HT1080 (cell line): Measurements from ENCODE around the gene MISP. TPM values are rescaled to one million over a fixed set of nuclear protein-coding genes. Genes with fewer than 3 reads are reported as not detected.
"Not testable (repeated sequence)": the region's sequence is repeated elsewhere in the genome, so short reads cannot be mapped to it uniquely, and the experiment has no call there.

Source experiments
- DNase-seq: peaks from one replicate; pipeline ENCODE4 v3.0.0-alpha.2; 2015; ENCODE audit warnings: low read depth
- polyA plus RNA-seq, 2 experiments: library from polyadenylated mRNA; depleted of rRNA; stranded (reverse); fragments of >200 nt; gene quantifications; 2 replicates each; pipeline ENCODE4 v1.2.3, GENCODE V29; 2015
- total RNA-seq: library from RNA; depleted of rRNA; stranded (reverse); fragments of >200 nt; shearing (Covaris generic); gene quantifications from 2 replicates; pipeline ENCODE4 v1.2.3, GENCODE V29; 2014; rRNA removed

MISP gene, protein sequence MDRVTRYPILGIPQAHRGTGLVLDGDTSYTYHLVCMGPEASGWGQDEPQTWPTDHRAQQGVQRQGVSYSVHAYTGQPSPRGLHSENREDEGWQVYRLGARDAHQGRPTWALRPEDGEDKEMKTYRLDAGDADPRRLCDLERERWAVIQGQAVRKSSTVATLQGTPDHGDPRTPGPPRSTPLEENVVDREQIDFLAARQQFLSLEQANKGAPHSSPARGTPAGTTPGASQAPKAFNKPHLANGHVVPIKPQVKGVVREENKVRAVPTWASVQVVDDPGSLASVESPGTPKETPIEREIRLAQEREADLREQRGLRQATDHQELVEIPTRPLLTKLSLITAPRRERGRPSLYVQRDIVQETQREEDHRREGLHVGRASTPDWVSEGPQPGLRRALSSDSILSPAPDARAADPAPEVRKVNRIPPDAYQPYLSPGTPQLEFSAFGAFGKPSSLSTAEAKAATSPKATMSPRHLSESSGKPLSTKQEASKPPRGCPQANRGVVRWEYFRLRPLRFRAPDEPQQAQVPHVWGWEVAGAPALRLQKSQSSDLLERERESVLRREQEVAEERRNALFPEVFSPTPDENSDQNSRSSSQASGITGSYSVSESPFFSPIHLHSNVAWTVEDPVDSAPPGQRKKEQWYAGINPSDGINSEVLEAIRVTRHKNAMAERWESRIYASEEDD
- 0.02 and 0.13 TPM in 2 replicates for total RNA-seq
- polyA plus RNA-seq (2015; cell fraction: cytosol; rRNA removed): 0.16 TPM in 1 of 2 replicates, not detected in the other
- 0.07 TPM in 1 of 2 replicates, not detected in the other for polyA plus RNA-seq (2015; cell fraction: nucleus; rRNA removed)

DNA sequence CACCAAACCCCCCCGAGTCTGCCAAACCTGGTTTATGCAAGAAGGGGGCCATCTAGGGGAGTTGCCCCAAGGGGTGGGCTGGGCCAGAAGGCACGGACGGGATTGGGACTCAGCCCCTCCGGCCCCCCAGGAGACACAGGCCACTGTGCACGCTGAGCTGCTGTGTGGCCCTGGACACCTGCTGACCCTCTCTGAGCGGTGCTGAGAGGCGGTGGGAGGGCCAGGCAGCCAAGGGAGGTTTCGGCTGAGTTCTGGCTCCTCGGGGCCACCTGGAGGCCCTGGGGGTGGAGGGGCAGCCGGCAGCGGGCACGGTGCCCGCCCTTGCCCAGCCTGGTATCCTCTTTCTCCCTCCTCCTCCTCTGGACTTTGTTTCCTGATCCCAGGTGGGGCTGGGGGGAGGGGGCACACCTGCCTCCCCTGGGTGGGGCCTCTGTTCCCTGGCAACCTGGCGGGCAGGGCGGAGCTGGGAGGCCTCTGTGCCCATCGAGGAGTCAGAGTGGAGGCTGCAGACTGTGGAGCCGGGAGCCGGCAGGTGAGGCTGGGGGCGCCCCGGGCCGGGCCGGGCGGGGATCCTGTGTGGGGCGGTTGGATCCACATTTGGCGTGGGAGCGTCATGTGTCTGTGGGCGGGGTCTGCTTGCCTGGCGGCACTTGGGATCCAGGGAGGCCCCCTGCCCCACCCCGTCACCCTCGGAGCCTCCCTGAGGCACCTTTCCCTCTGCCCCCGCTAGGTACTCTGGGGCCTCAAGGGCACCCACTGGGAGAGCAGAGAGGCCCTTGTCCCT, at the start of gene MISP:
Gene MISP, plus strand, starts transcription at position 473 of the 784 bp plus-strand sequence. CDS start 5,835 bp downstream, outside the sequence.
- DNase-seq: no peak

DNA sequence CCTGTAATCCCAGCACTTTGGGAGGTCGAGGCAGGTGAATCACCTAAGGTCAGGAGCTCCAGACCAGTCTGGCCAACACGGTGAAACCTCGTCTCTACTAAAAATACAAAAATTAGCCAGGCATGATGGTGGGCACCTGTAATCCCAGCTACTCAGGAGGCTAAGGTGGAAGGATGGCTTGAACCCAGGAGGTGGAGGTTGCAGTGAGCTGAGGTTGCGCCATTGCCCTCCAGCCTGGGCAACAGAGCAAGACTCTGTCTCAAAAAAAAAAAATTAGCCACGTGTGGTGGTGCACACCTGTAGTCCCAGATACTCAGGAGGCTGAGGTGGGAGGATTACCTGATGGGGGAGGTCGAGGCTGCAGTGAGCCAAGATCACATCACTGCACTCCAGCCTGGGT, 48.1 kb upstream of the MISP start:
- not testable (repeated sequence) for DNase-seq

DNA sequence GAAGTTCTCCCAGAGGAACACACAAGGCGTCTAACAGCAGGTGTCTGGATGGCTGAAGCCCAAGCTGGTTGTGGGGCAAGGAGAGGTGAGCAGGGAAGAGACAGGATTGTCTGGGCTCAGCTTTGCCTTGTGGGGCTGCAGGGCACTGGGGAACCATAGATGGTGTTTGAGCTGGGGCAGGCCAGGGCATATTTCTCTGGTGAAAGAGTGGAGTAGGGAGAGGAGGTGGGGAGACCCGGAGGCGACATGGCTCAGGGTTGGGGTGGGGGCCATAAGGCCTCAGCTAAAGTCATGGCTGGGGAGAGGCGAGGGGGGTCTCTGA, 47.6 kb upstream of the MISP start:
- no peak for DNase-seq

DNA sequence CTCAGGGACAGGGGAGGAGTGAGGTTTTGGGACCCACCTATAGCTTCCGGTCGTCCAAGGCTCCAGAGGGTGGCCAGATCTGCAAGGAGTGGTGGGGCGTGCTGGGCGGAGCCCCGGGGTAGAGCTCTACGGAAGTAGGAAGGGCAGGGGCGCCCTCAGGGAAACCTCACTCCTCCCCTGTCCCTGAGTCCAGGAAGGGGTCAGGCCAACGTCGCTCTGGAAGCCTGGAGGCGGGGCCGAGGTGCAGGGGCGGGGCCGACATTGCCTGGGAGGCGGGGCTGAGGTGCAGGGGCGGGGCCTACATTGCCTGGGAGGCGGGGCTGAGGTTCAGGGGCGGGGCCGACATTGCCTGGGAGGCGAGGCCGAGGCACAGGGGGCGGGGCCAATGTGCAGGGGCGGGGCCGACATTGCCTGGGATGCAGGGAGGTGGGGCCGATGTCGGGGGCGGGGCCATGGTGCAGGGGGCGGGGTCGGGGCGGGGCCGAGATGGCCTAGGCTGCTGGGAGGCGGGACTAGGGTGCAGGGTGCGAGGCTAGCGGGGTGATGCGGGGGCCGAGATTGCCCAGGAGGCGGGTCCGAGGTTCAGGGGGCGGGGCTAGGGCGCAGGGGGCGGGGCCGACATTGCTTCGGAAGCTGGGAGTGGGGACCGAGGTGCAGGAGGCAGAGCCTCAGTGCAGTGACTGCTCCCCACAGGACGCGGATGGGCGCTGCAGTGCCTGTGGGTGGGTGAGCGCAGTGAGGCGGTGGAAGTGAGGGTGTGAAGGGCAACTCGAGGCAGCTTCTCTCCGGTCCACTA, 47.1 kb upstream of the MISP start:
- DNase-seq: no peak

DNA sequence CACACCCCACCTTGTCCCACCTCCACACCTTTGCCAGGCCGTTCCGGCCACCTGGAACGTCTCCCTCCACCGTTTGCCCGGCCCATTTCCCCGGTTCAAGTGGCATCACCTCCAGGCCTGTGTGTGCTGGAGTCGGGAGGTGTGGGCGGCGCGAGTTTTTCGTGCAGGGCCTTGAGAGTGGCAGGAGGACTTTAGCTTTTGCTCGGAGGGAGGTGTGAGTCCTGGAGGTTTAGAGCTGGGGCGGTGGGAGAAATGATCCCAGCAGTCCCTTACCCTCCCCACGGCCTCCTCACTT, 46.5 kb upstream of the MISP start:
- no peak for DNase-seq

DNA sequence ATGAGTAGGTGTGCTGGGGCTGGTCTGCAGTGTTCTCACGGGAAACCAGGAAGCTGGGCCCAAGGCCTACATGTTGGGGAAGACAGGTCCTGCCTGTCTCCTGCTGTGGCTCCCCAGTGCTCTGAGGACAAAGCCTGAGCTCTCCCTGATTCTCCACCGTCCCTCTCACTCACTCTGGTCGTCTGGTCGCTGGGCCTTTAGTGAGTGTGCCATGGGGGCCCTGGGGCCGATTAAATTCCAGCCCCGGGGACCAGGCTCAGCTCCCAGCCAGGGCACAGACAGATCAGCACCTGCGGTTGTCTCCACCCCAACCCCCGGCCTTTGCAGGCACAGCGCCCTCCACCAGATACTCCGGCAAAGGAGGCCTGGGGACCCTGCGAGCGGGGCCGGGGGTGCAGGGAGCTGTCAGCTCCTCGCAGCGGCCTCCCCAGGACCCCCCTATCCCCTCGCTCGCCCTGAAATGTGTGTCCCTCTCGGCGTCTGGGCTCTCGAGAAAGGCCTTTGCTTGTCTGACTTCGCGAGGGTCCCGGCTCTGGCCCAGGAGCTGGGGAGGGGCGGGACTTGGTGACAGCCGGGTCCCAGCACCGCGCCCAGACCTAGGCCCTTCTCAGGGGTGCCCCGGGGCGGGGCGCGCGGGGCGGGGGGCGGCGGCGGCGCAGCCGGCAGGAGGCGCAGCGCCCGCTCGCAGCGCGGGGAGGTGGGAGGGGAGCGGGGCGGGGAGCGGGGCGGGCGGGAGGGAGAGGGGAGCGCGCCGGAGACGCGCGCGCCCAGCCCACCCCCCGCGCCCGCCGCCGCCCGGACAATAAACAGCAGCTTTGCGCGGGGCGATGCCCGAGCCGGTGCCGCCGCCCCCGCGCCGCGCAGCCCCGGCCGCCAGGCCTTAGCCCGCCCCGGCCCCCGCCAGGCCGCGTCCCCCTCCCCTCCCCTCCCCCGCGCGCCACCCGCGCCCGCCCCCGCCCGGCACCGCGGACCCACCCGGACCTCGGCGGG, 42.5 kb upstream of the MISP start, which contains the start of gene PALM:
Gene PALM, plus strand, starts transcription at position 782 of the 990 bp plus-strand sequence. CDS start 212 bp downstream, outside the sequence.
- DNase-seq: no peak

DNA sequence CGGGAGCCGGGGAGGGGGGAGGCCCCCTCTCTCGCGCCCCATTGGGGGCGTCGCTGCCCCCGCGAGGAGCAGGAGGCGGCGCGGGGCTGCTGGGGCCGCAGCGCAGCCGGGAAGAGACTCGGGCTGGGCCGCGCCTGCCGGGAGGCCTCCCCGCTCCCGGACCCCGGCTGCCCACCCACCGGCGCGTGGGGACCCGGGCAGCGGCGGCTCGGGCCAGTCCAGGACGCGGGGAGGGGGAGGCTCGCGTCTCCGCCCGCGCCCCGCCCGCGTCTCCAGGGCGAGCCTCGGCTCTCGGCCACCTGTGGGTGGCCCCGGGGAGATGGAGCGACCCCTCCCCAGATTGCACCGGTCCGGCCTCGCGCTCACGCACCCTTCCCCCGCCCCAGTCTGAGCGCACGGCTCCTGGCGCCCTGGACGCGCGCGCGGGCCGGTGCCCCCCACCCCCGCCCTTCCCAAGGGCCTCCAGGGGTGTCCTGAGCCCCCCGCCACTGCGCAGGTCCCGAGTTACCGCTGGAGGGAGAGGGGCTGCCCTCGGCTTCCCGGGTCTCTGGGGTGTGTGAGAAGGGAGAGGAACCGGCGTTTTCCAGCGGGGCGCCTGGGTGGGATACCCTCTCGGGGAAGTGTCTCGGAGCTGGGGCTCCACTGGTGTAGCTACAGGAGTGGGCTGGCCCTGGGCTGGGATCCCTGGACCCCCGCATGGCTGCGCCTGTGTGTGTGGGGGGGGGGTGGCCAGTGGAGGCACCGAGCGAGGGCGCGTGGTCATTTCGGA, 41.5 kb upstream of the MISP start:
- DNase-seq: no peak

DNA sequence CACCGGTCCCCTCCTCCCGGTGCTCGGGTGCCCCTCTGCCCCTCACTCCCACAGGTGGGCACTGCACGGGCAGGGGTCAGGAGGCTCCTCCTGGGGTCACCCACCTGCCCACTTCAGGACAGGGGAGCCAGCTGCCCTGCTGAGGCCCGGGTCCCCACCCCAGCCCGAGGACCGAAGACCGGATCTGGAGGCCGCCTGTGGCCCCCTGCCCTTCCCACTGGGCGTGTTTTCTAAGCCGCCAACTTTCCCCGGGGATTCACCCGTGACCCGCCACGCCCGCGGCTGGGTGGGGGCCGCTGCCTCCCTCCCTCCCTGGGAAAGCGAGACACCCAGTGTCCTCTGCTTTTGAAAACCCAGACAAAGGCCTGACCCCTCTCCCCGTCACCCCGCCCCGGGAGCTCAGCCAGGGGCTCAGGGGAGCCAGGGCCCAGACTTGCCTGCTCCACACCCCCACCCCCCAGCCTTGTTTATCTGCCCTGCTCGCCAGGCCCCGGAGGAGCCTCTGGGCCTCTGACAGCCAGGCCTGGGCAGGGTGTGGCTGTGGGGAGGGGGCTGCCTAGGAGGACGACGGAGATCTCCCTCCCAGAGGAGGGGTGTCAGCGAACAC, 40.8 kb upstream of the MISP start:
- no peak for DNase-seq

DNA sequence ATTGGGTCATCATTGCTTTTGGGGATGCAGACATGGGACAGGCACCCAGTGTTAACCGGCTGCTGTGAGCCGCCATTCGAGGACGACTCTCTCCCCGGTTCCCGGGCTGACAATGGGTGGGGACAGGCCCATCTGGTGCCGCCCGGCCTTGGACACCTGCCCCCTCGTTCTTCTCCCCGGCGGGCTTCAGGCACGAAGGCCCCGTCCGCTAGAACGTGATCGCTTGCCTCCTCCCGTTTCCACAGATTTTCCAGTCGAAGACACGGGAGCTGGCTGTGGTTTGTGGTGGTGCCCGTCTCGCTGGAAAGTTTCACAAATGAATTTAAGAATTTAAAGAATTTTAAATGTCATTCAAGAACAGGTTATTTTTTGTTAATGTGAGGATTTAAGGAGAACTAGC, 40.1 kb upstream of the MISP start:
- DNase-seq: no peak

DNA sequence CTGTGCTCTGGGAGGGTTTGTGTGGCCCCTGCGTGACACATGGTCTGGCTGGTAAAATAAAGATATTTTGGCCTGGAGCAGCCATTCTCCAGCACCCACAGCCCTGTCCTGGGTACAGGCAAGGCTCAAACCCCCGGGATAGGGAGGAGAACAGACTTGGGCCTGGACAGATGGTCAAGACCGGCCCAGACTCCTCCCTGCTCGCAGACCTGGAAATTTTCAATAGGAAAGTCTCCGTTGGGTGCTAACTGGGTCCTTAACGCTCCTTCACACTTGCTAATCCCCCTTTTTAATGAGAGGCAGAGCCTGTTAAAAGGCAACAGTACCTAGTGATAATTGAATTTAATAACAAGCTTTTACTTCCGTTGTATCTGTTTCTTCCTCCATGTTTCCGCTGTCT, 39.7 kb upstream of the MISP start:
- no peak for DNase-seq

DNA sequence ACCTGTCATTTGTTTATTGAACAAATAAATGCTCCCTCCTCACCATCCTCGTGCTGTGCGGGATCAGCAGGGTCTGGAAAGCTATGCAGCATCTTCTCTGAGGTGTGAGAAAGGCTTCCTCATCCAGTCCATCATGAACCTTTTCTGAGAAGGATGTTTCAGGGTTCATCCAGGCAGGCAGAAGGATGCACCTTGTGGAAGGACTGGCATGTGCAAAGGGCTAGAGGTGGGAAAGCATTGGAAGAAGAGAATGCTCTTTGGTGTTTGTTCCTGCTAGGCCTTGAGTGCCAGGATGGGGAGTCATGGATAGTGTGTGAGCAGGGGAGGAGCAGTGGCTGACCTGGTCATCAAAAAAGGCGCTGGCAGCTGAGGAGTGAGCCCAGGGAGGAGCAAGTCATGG, 35.6 kb upstream of the MISP start:
- no peak for DNase-seq

DNA sequence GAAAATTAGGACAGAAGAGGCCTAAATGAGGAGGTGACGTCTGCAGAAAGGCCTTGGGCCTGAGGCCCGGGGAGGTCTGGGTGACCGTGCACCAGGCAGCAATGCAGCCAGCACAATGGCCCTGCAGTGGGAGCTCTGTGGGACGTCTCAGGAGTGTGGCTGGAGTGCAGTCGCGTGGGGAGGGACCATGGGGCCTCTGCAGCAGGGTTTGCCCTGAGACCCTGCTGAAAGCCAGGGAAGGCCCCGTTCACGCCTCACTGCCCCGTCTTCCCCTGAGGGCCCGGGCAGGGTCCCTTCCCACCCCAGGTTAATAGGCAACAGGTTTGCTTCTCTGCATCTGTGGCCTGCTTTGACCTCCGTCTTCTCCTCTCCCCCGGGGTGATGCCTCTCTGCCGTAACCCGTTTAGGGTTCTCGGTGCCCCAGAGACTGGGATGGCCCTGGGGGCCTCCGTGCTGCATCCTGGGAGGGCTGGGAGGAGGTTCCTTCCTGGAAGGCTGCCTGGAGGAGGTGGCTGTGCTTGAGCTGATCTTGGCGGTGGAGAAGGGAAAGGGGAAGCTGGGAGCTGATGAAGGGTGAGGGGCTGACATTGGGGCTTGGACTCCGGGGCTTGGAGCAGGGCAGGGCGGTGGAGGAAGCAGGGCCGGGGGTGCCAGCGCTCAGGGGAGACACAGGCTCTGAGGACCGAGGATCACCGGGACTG, 32.5 kb upstream of the MISP start:
- DNase-seq: no peak

DNA sequence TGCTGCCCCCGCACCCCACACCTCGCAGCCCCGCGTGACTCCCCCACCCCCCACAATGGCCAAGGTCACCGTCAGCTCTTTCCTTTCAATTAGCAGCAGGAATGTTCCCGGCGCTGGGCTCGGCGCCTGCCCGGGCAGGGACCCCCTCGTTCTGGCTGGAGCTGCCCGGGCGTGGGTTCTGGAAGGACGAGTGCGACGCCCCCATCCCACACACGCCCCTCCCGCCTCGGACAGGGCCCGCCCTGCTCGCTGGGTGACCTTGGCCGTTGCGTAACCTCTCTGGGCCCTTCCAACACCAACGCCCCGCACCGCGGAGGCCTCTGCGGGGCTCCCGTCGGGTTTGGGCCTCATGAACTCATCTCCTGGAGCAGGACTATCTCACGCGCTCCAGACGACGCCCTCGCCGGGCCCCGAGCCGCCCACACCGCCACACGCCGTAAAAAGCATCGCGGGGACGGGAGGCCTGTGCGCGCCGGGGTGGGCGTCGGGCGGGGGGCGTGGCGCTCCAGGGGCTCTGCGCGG, 31.9 kb upstream of the MISP start:
- no peak for DNase-seq

DNA sequence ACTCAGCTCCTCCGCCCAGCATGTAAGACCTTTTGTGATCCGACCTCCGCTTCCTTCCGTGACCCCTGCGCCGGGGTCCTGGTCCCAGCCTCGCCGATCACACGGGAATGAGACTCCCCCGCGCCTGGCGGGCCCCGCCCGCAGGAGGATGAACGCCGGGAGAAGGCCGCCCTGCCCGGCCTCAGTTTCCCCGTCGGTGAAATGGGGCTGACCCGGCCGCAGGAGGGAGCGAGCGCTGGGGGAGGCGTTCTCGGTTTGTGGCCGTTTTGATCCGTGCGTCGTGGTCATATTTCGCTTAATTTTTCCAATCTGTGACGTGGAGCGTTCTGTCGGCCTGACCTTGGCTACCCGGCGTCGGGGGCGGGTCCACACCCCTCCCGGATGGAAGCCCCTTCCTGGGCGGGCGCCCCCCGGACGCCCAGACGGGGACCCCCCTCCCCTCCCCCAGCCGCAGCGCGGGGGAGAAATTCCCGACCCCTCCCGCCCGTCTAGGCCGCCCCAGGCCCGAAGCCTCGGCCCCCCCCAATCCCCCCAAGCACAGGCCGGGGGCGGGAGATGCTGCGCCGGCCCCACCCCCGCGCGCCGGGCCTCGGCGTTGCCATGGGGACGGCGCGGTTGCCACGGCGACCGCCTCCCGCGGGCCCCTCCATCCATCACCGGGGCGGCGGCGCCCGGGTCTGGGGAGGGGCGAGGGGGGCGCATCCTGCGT, 31.1 kb upstream of the MISP start:
- no peak for DNase-seq

DNA sequence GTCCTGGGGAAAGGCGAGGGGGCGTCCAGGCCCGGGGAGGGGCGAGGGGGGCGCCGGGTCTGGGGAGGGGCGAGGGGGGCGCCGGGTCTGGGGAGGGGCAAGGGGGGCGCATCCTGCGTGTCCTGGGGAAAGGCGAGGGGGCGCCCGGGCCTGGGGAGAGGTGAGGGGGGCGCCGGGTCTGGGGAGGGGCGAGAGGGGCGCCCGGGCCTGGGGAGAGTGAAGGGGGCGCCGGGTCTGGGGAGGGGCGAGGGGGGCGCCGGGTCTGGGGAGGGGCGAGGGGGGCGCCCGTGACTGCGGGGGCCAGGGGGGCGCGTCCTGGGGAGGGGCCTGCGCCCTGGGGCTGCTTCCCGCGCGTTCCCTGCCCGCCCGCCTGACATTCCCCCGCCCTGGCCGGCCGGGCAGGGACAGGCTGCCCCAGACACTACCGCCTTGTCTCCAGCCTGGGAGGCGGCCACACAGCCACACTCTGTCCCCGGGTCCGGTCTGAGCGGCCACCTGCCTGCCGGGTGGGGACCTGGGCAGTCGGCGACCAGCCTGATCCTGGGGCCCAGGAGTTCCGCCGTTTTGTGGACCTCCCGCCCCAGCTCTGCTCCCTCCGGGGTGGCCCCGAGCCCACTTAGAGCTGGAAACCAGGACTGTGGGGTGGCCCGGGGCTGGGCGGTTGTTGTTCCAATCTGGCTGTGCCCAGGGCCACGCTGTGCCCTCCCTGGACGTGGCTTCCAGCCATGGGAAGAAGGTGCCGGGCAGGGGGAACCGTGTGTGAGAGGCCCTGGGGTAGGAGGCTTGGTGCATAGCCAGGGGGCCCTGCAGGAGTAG, 30.4 kb upstream of the MISP start:
- no peak for DNase-seq

DNA sequence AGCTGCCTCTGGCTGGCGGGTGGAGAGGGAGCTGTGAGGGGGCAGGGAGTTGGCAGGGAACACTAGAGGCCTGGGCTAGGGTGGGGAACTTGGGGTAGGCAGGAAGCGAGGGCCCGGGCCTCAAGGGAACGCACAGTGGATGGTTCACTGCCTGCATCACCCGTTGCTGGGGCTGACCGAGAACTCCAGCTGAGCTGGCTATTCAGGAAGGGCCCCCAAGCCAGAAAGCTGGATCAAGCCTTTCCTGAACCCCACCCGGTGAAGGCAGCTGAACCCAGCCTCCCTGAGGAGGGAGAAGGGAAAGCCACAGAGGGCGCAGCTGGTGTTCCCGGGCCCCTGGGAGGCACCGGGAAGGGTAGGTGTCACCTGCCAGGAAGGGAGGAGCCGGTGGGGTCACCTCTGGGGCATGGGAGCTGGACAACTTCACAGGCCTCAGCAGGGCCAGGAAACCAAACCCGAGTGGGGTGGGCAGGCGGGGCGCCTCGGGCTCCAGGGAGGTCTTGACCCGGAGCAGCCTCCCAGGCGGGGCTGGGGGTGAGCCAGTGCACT, 28.3 kb upstream of the MISP start:
- DNase-seq: no peak
